Large intestine (tissue), 3 donors: ENCODE data around the gene PARVA. TPM values are rescaled to one million over a fixed set of nuclear protein-coding genes. Genes with fewer than 3 reads are reported as not detected.

ENCODE experiments used
- DNase-seq, 2 donors: peaks; one replicate each; pipeline versions ENCODE4 v3.0.0 to v3.0.0-alpha.2; 2013
- H3K27ac ChIP-seq: one replicate; pipeline ENCODE4 v1.5.1; 2013; ENCODE audit warnings: low read length
- H3K27me3 ChIP-seq: 2 replicates; pipeline ENCODE4 v1.6.1; 2013; ENCODE audit warnings: low read length; ENCODE audit not compliant: control insufficient read depth, insufficient read depth
- H3K36me3 ChIP-seq: 2 replicates; pipeline ENCODE4 v1.6.1; 2013; ENCODE audit warnings: low read length; ENCODE audit not compliant: control insufficient read depth, insufficient read depth
- H3K4me1 ChIP-seq: one replicate; pipeline ENCODE4 v1.6.1; 2013; ENCODE audit warnings: low read length; ENCODE audit not compliant: control insufficient read depth, insufficient read depth
- H3K4me3 ChIP-seq: one replicate; pipeline ENCODE4 v1.5.1; 2013; ENCODE audit warnings: low read length
- H3K9me3 ChIP-seq: one replicate; pipeline ENCODE4 v1.6.1; 2013; ENCODE audit warnings: mild to moderate bottlenecking, low read depth, low read length, moderate library complexity; ENCODE audit not compliant: control insufficient read depth
- WGBS: methylation state at CpG from one replicate; pipeline ENCODE4 v1.1.5; 2013; ENCODE audit warnings: low lambda C conversion rate; ENCODE audit not compliant: insufficient coverage; 5-methylcytosine and 5-hydroxymethylcytosine counted together
- polyA plus RNA-seq: library from polyadenylated mRNA; unstranded; fragments of 120-200 nt; gene quantifications from one replicate; pipeline ENCODE4 v1.2.1, GENCODE V29; 2013

Gene PARVA
- polyA plus RNA-seq, 1 donor, result 35.9 TPM

DNA sequence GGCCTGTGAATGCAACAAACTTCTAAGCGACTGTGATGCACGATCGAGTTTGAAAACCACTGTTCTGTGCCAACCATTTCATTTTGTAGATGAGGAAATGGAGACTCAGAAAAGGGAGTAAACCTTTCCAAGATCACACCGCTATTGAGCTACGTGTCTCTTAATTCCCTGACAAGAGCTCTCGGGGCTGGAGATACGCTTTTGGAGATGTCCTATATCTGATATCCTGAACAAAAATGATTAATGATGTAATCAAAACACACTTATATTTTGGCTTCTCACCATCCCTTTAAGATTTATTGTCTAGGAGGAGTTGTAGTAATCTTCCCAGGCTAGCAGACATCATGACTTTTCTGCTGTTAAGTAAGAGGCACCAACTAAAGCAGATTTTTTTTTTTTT, 1.7 kb upstream of the PARVA start:
- Histone ChIP-seq H3K27ac (peak overlapping the region; percentile 77), H3K27me3 (no peaks in the 10 kb centered on the region), H3K4me1 (peaks cover 11% of the 10 kb centered on the region), H3K9me3 (no peaks in the 10 kb centered on the region), H3K4me3 (no peak overlapping the region), H3K36me3 (no peaks in the 10 kb centered on the region)
- DNase-seq, result no peak
- no CpG with 5 or more reads among the region's 7 CpGs for WGBS

- H3K4me3 ChIP-seq, result peak overlapping the region; percentile 62
- peak; percentile 81 to 88 for DNase-seq
- H3K27me3 ChIP-seq, result no peaks in the 10 kb centered on the region
- peaks cover 7% of the 10 kb centered on the region for H3K36me3 ChIP-seq
- H3K4me1 ChIP-seq, result peaks cover 11% of the 10 kb centered on the region
- no peaks in the 10 kb centered on the region for H3K9me3 ChIP-seq
- no CpG with 5 or more reads among the region's 14 CpGs for WGBS
- peak overlapping the region; percentile 77 for H3K27ac ChIP-seq
These were observed 901 bp upstream of the PARVA start for GRCh38 chr11:12376259-12377081.

DNA sequence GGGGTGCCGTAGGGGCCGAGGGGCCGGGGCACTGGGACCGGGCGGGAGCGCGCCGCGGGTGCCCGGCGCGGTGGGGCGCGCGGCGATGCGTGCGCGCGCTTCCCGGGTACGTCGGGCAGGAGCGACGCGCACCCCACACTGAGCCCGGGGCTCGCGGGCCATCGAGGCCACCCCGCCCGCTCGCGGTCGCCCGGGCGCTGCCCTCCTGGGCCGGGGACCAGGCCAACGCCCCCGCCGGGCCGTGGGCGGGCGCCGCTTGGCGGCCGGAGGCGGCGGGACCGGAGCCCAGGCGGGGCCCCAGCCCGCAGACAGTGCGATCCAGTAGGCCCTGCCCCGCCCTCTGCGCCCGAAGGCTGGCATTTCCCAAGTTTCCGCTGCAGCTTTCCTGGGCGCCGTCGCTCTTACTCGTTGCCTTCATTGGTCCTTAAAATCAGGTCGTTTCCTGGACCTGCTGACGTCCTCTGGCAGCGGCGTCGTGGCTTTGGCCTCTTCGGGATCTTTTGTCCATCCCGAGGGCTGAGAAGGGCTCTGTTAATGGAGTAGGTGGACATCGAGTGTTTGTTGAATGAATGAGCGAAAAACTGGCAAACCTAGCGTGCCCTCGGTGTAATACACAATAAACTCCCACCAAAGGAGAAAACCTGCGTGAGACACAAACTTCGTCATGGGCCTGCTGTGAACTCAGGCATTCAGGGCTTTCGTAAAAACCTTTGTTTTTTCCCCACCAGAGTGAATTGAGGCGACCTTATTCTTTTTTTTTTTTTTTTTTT, 638 bp downstream of the PARVA start:
- 82% methylated on average over 2 of the region's 76 CpGs for WGBS
- peaks cover 7% of the 10 kb centered on the region for H3K36me3 ChIP-seq
- DNase-seq, result peak; percentile 71 to 90
- H3K27me3 ChIP-seq, result no peaks in the 10 kb centered on the region
- H3K4me1 ChIP-seq, result peaks cover 11% of the 10 kb centered on the region
- peak overlapping the region; percentile 81 for H3K4me3 ChIP-seq
- no peaks in the 10 kb centered on the region for H3K9me3 ChIP-seq
- peak overlapping the region; percentile 82 for H3K27ac ChIP-seq

GRCh38 chr11:12380565-12381325, 3.4 kb downstream of the PARVA start:
- peaks cover 11% of the 10 kb centered on the region for H3K4me1 ChIP-seq
- no peak for DNase-seq
- peaks cover 7% of the 10 kb centered on the region for H3K36me3 ChIP-seq
- no peaks in the 10 kb centered on the region for H3K9me3 ChIP-seq
- 100% methylated on average over 2 of the region's 9 CpGs for WGBS
- H3K27ac ChIP-seq, result no peak overlapping the region
- H3K4me3 ChIP-seq, result no peak overlapping the region
- H3K27me3 ChIP-seq, result no peaks in the 10 kb centered on the region

DNA sequence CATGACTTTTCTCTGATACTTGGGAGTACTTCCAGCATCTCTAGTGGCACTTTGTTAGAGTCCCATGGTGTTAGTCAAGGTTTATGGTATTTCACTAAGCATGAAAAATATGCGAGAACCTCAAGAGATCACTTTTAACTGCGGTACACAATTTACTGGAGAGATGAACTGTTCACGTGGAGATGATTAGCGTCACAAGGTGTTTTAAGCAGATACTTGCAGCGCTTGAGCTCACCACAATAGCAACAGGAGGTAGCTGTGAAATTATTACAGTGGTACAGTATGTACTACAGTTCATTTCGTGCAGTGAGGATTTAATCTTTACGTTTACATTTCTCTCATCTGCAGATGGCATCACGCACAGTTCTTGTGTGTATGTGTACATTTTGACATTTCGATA, 4.5 kb downstream of the PARVA start:
- H3K27me3 ChIP-seq, result no peaks in the 10 kb centered on the region
- H3K36me3 ChIP-seq, result peaks cover 7% of the 10 kb centered on the region
- no peak overlapping the region for H3K4me3 ChIP-seq
- H3K27ac ChIP-seq, result no peak overlapping the region
- H3K4me1 ChIP-seq, result peaks cover 4% of the 10 kb centered on the region
- no peaks in the 10 kb centered on the region for H3K9me3 ChIP-seq
- DNase-seq, result no peak
- 100% methylated on average over 1 of the region's 9 CpGs for WGBS

GRCh38 chr11:12382451-12382850, 5.1 kb downstream of the PARVA start:
- Histone ChIP-seq H3K9me3 (no peaks in the 10 kb centered on the region), H3K4me3 (no peak overlapping the region), H3K4me1 (no peaks in the 10 kb centered on the region), H3K27ac (no peak overlapping the region), H3K27me3 (no peaks in the 10 kb centered on the region), H3K36me3 (peaks cover 7% of the 10 kb centered on the region)
- DNase-seq, result no peak
- 100% methylated on average over 1 of the region's 1 CpG for WGBS

DNA sequence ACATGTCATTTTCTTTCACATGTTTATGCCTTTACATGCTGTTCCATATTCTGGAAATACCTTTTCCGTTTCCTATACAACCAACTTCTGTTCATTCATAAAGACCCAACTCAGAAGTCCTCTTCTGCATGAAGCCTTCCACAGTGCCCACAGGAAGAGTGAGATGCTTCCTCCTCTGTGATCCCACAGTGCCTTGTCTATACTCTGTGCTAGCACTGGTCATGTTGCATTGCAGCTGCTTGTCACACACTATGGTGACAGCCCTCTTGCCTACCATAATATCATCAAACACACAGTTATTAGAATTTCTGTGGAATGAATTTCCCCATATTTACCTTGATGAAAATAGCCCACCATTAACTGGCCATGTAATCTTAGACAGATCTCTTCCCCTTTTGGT, 8.9 kb downstream of the PARVA start:
- Histone ChIP-seq H3K27ac (peak overlapping the region; percentile 42), H3K9me3 (no peaks in the 10 kb centered on the region), H3K27me3 (no peaks in the 10 kb centered on the region), H3K4me1 (peaks cover 3% of the 10 kb centered on the region), H3K4me3 (no peak overlapping the region), H3K36me3 (peaks cover 1% of the 10 kb centered on the region)
- DNase-seq, result no peak
- WGBS, result 88% methylated on average over 1 of the region's 1 CpG

- DNase-seq, result no peak
- no peaks in the 10 kb centered on the region for H3K9me3 ChIP-seq
- H3K27me3 ChIP-seq, result no peaks in the 10 kb centered on the region
- H3K27ac ChIP-seq, result peak overlapping the region; percentile 42
- H3K36me3 ChIP-seq, result no peaks in the 10 kb centered on the region
- WGBS, result no CpG with 5 or more reads among the region's 2 CpGs
- no peak overlapping the region for H3K4me3 ChIP-seq
- H3K4me1 ChIP-seq, result peaks cover 3% of the 10 kb centered on the region
These were observed 9.4 kb downstream of the PARVA start for GRCh38 chr11:12386745-12387144.

- peaks cover 3% of the 10 kb centered on the region for H3K4me1 ChIP-seq
- no peak for DNase-seq
- H3K27me3 ChIP-seq, result no peaks in the 10 kb centered on the region
- no peaks in the 10 kb centered on the region for H3K9me3 ChIP-seq
- WGBS, result no CpG with 5 or more reads among the region's 3 CpGs
- peak overlapping the region; percentile 27 for H3K27ac ChIP-seq
- no peak overlapping the region for H3K4me3 ChIP-seq
- no peaks in the 10 kb centered on the region for H3K36me3 ChIP-seq
These were observed 10.8 kb downstream of the PARVA start for GRCh38 chr11:12388173-12388572.

GRCh38 chr11:12388939-12389670, 11.7 kb downstream of the PARVA start:
- H3K27ac ChIP-seq, result no peak overlapping the region
- no CpG with 5 or more reads among the region's 2 CpGs for WGBS
- H3K27me3 ChIP-seq, result no peaks in the 10 kb centered on the region
- no peaks in the 10 kb centered on the region for H3K36me3 ChIP-seq
- peaks cover 3% of the 10 kb centered on the region for H3K4me1 ChIP-seq
- no peak for DNase-seq
- H3K4me3 ChIP-seq, result no peak overlapping the region
- no peaks in the 10 kb centered on the region for H3K9me3 ChIP-seq
